ENCODE measurements around the gene CEP72. TPM values are rescaled to one million over a fixed set of nuclear protein-coding genes. Genes with fewer than 3 reads are reported as not detected.

Gene CEP72
- total RNA-seq, 1 experiment from 2014 or later, result 16.4 TPM

- ChIA-PET CTCF (interaction anchor here (0.6 to 1.8 kb wide), 4 partner anchors 18 to 434 kb away, joined by 3 to 5 read pairs (median 4); no protein-coding TSS in a partner anchor), POLR2A (interaction anchor here (1.6 kb wide), 1 partner anchor 38 kb away, joined by 3 read pairs; no protein-coding TSS in a partner anchor)
- no peak overlapping the region for H3K27ac Mint-ChIP-seq (ENCODE audit: low read depth, unreplicated experiment)
- intact Hi-C loops (cut with micrococcal nuclease), result no loop called here
- H3K27me3 Mint-ChIP-seq (ENCODE audit: insufficient read depth, unreplicated experiment), result no peaks in the 10 kb centered on the region
- BruUV-seq (replicated peaks), result no TSS peak
- TF ChIP-seq CTCF (IDR thresholded peaks at IDR 0.05; ENCODE audit: unreplicated experiment), result no peak
- no peaks in the 10 kb centered on the region for H3K9me3 Mint-ChIP-seq (ENCODE audit: unreplicated experiment)
- peaks cover 7% of the 10 kb centered on the region for H3K4me1 Mint-ChIP-seq (ENCODE audit: insufficient read depth, unreplicated experiment)
- no peak for DNase-seq (ENCODE audit: unreplicated experiment)
- no peak overlapping the region for H3K4me3 Mint-ChIP-seq (ENCODE audit: unreplicated experiment)
- H3K36me3 Mint-ChIP-seq (ENCODE audit: insufficient read depth, unreplicated experiment), result peaks cover 11% of the 10 kb centered on the region
Observed at GRCh38 chr5:652773-653350, 40.7 kb downstream of the CEP72 start.

- Mint-ChIP-seq H3K4me1 (ENCODE audit: insufficient read depth, unreplicated experiment) (peaks cover 9% of the 10 kb centered on the region), H3K4me3 (ENCODE audit: unreplicated experiment) (no peak overlapping the region), H3K9me3 (ENCODE audit: unreplicated experiment) (no peaks in the 10 kb centered on the region), H3K36me3 (ENCODE audit: insufficient read depth, unreplicated experiment) (peaks cover 11% of the 10 kb centered on the region), H3K27ac (ENCODE audit: low read depth, unreplicated experiment) (no peak overlapping the region), H3K27me3 (ENCODE audit: insufficient read depth, unreplicated experiment) (no peaks in the 10 kb centered on the region)
- BruUV-seq (replicated peaks), result no TSS peak
- CTCF ChIA-PET, result interaction anchor here (0.5 to 1.8 kb wide), 4 partner anchors 156 to 1345 kb away, joined by 3 to 4 read pairs (median 4); no protein-coding TSS in a partner anchor
- POLR2A ChIA-PET, result interaction anchor here (1.6 kb wide), 1 partner anchor 39 kb away, joined by 3 read pairs; no protein-coding TSS in a partner anchor
- TF ChIP-seq CTCF (IDR thresholded peaks at IDR 0.05; ENCODE audit: unreplicated experiment), result no peak
- DNase-seq (ENCODE audit: unreplicated experiment), result no peak
- intact Hi-C loops (cut with micrococcal nuclease), result no loop called here
Observed at GRCh38 chr5:654071-654778, 42.1 kb downstream of the CEP72 start.

DNA sequence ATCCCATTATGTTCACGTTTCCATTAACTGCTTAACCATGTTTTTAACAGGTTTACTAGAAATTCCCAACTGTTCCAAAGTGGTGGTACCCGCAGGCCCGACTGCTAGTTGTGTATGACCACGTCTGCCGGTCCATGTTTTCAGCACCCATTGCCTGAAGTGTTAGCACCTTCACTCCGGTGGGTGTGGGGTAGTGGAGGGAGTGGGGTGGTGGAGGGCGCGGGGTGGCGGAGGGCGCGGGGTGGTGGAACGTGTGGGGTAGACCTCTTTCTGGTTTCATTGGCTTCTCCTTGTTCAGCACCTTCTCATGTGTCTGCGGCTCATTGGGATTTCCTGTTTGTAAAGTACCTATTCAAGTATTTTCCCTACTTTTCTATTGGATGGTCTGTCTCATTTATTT, 43.3 kb downstream of the CEP72 start:
- intact Hi-C loops (cut with micrococcal nuclease), result loop anchor here (5.0 kb wide), 1 partner anchor 183 kb away; no protein-coding TSS in a partner anchor
- H3K4me3 Mint-ChIP-seq (ENCODE audit: unreplicated experiment), result no peak overlapping the region
- TF ChIP-seq CTCF (IDR thresholded peaks at IDR 0.05; ENCODE audit: unreplicated experiment), result no peak
- H3K4me1 Mint-ChIP-seq (ENCODE audit: insufficient read depth, unreplicated experiment), result peaks cover 9% of the 10 kb centered on the region
- ChIA-PET POLR2A (no interaction called here), CTCF (no interaction called here)
- no peak for DNase-seq (ENCODE audit: unreplicated experiment)
- peaks cover 17% of the 10 kb centered on the region for H3K36me3 Mint-ChIP-seq (ENCODE audit: insufficient read depth, unreplicated experiment)
- H3K27me3 Mint-ChIP-seq (ENCODE audit: insufficient read depth, unreplicated experiment), result no peaks in the 10 kb centered on the region
- BruUV-seq (replicated peaks), result no TSS peak
- H3K9me3 Mint-ChIP-seq (ENCODE audit: unreplicated experiment), result no peaks in the 10 kb centered on the region
- no peak overlapping the region for H3K27ac Mint-ChIP-seq (ENCODE audit: low read depth, unreplicated experiment)

DNA sequence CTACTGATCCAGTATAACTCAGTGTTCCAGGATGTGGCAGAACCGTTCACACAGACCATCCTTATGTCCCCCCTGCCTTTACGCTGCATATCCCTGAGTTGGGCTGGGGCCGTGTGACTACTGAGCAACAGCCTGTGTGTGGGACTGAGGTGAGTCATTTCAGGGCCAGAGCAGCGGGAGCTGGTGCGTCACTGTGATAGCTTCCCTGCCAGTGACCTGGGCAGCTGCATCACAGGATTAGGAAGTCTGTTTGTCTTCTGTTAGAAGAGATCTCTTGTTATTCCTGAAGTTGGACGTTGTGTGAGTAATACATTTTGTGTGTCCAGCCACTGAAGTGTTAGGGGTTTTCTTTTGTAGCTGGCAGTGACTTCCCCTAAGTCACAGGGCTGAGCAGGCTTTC, 45.4 kb downstream of the CEP72 start:
- POLR2A ChIA-PET, result interaction anchor here (1.1 kb wide), 1 partner anchor 184 kb away, joined by 3 read pairs; no protein-coding TSS in a partner anchor
- TF ChIP-seq CTCF (IDR thresholded peaks at IDR 0.05; ENCODE audit: unreplicated experiment), result no peak
- H3K4me3 Mint-ChIP-seq (ENCODE audit: unreplicated experiment), result no peak overlapping the region
- peak overlapping the region; percentile 69 for H3K27ac Mint-ChIP-seq (ENCODE audit: low read depth, unreplicated experiment)
- CTCF ChIA-PET, result interaction anchor here (0.8 to 2.0 kb wide), 3 partner anchors 12 to 211 kb away, joined by 3 to 10 read pairs (median 3); no protein-coding TSS in a partner anchor
- intact Hi-C loops (cut with micrococcal nuclease), result loop anchor here (5.0 kb wide), 1 partner anchor 185 kb away; no protein-coding TSS in a partner anchor
- H3K4me1 Mint-ChIP-seq (ENCODE audit: insufficient read depth, unreplicated experiment), result peaks cover 9% of the 10 kb centered on the region
- no TSS peak for BruUV-seq (replicated peaks)
- peak; percentile 84 for DNase-seq (ENCODE audit: unreplicated experiment)
- H3K27me3 Mint-ChIP-seq (ENCODE audit: insufficient read depth, unreplicated experiment), result no peaks in the 10 kb centered on the region
- peaks cover 33% of the 10 kb centered on the region for H3K36me3 Mint-ChIP-seq (ENCODE audit: insufficient read depth, unreplicated experiment)
- H3K9me3 Mint-ChIP-seq (ENCODE audit: unreplicated experiment), result no peaks in the 10 kb centered on the region
